ENCODE results near the gene SIK2.

The SIK2 gene

GRCh38 chr11:111582881-111583280 lies 19.4 kb upstream of the SIK2 start:
- DNase-seq: no peak

- DNase-seq: no peak
Measured at GRCh38 chr11:111585371-111585770, 16.9 kb upstream of the SIK2 start.

- peak; percentile 55 for DNase-seq
Measured at GRCh38 chr11:111586388-111586831, 15.8 kb upstream of the SIK2 start.

GRCh38 chr11:111589114-111589513 lies 13.1 kb upstream of the SIK2 start:
- no peak for DNase-seq

- DNase-seq: no peak
Measured at GRCh38 chr11:111589886-111590499, 12.3 kb upstream of the SIK2 start.

GRCh38 chr11:111591187-111591960 lies 10.9 kb upstream of the SIK2 start:
- DNase-seq: no peak

- DNase-seq: no peak
Measured at GRCh38 chr11:111592491-111592890, 9.8 kb upstream of the SIK2 start.

- DNase-seq: no peak
Measured at GRCh38 chr11:111596319-111596718, 5.9 kb upstream of the SIK2 start.

GRCh38 chr11:111598148-111598547 lies 4.1 kb upstream of the SIK2 start:
- DNase-seq: no peak

- DNase-seq: no peak
Measured at GRCh38 chr11:111598559-111598958, 3.7 kb upstream of the SIK2 start.

- no peak for DNase-seq
Measured at GRCh38 chr11:111601636-111601978, 642 bp upstream of the SIK2 start.

- peak; percentile 66 for DNase-seq
Measured at GRCh38 chr11:111602865-111603610, 789 bp downstream of the SIK2 start.

- no peak for DNase-seq
Measured at GRCh38 chr11:111603611-111604130, 1.4 kb downstream of the SIK2 start.

GRCh38 chr11:111604392-111605009 lies 2.3 kb downstream of the SIK2 start:
- peak; percentile 48 for DNase-seq

- DNase-seq: no peak
Measured at GRCh38 chr11:111605681-111606080, 3.4 kb downstream of the SIK2 start.

GRCh38 chr11:111606986-111607385 lies 4.7 kb downstream of the SIK2 start:
- DNase-seq: no peak

GRCh38 chr11:111607751-111608150 lies 5.5 kb downstream of the SIK2 start:
- no peak for DNase-seq

GRCh38 chr11:111612224-111612623 lies 10.0 kb downstream of the SIK2 start:
- no peak for DNase-seq

GRCh38 chr11:111617286-111617685 lies 15.0 kb downstream of the SIK2 start:
- no peak for DNase-seq

GRCh38 chr11:111620518-111620917 lies 18.3 kb downstream of the SIK2 start:
- no peak for DNase-seq

GRCh38 chr11:111623527-111624030 lies 21.3 kb downstream of the SIK2 start:
- DNase-seq: no peak

GRCh38 chr11:111624608-111625007 lies 22.4 kb downstream of the SIK2 start:
- DNase-seq: no peak

- no peak for DNase-seq
Measured at GRCh38 chr11:111627591-111627990, 25.3 kb downstream of the SIK2 start.

Measured in NCI-H146 (cell line).